Left cardiac atrium (tissue), 4 donors: ENCODE results near the gene DNASE1L1. TPM values are rescaled to one million over a fixed set of nuclear protein-coding genes. Genes with fewer than 3 reads are reported as not detected.

Source experiments
- ATAC-seq, 2 donors: fragments of 200-7000 bp; cut with Tn5 transposase; one replicate each; pipeline ENCODE4 v1.9.1; 2020; ENCODE audit warnings: mild to moderate bottlenecking in 2 of 2, moderate library complexity in 2 of 2
- DNase-seq: peaks from one replicate; pipeline ENCODE4 v3.0.0-alpha.2; 2020
- intact Hi-C, 2 donors: fragments of 100-400 bp; cut with DNase I; formaldehyde crosslinking; loops; one replicate each; pipeline versions ENCODE4 v1.14.1 to v1.15.1; 2022 to 2023
- total RNA-seq, 2 donors: library from RNA; stranded (reverse); fragmentation: NEBNext Ultra II Directional; extraction: Animal tissue kit (Norgen Biotek cat#: 25700); gene quantifications; one replicate each; pipeline ENCODE4 v1.2.1, GENCODE V29; 2021
- donor health status: DM: no; HTN: yes; CAD: no.
- donor health status: DM: no; HTN: yes; CAD: no; lungs with severe emphysema.
- donor health status: DM: yes; HTN: yes; CAD: no.
- donor health status: Dilated cardiomyopathy.

Gene DNASE1L1
- total RNA-seq, 2 donors from 2014 or later, result 41.9 to 42.8 TPM

GRCh38 chrX:154437971-154438893 lies 29.2 kb upstream of the DNASE1L1 start:
- DNase-seq (no peak), ATAC-seq (no peak)
- intact Hi-C loops, result no loop called here

GRCh38 chrX:154436983-154437752 lies 28.1 kb upstream of the DNASE1L1 start, which contains the start of gene GDI1:
GDI1 (plus strand) TSS chrX:154437154; CDS start chrX:154437255, 101 bp downstream.
- intact Hi-C loops, result no loop called here
- peak; percentile 69 for DNase-seq
- ATAC-seq, result peak; percentile 68 to 76

GRCh38 chrX:154436374-154436982 lies 27.4 kb upstream of the DNASE1L1 start:
- peak; percentile 53 for DNase-seq
- intact Hi-C loops, result no loop called here
- ATAC-seq, result peak; percentile 28 to 60

- ATAC-seq (no peak), DNase-seq (no peak)
- intact Hi-C loops, result no loop called here
These were observed 26.2 kb upstream of the DNASE1L1 start for GRCh38 chrX:154435171-154435733.

- intact Hi-C loops, result no loop called here
- ATAC-seq (no peak), DNase-seq (no peak)
These were observed 25.5 kb upstream of the DNASE1L1 start for GRCh38 chrX:154434394-154435168.

- ATAC-seq (no peak), DNase-seq (no peak)
- intact Hi-C loops, result no loop called here
These were observed 24.6 kb upstream of the DNASE1L1 start for GRCh38 chrX:154433605-154434004.

- DNase-seq (no peak), ATAC-seq (no peak)
- intact Hi-C loops, result no loop called here
These were observed 23.2 kb upstream of the DNASE1L1 start for GRCh38 chrX:154432210-154432609.

- intact Hi-C loops, result no loop called here
- ATAC-seq, result no peak
- DNase-seq, result no peak
These were observed 22.3 kb upstream of the DNASE1L1 start for GRCh38 chrX:154431341-154431740.

GRCh38 chrX:154430916-154431315 lies 21.9 kb upstream of the DNASE1L1 start:
- intact Hi-C loops, result no loop called here
- no peak for DNase-seq
- no peak for ATAC-seq

- intact Hi-C loops, result no loop called here
- ATAC-seq (no peak), DNase-seq (no peak)
These were observed 21.4 kb upstream of the DNASE1L1 start for GRCh38 chrX:154430479-154430878.

- no peak for DNase-seq
- intact Hi-C loops, result no loop called here
- ATAC-seq, result no peak
These were observed 20.7 kb upstream of the DNASE1L1 start for GRCh38 chrX:154429711-154430110.

- peak; percentile 94 for DNase-seq
- ATAC-seq, result peak; percentile 98 to 99
- intact Hi-C loops, result no loop called here
These were observed 19.4 kb upstream of the DNASE1L1 start, which contains the start of gene ATP6AP1 for GRCh38 chrX:154428176-154429171. ATP6AP1 (plus strand) TSS chrX:154428677; CDS start chrX:154428693, 16 bp downstream.

- ATAC-seq (no peak), DNase-seq (no peak)
- intact Hi-C loops, result no loop called here
These were observed 18.1 kb upstream of the DNASE1L1 start for GRCh38 chrX:154426916-154427770.

- no peak for DNase-seq
- peak; percentile 20 to 38 for ATAC-seq
- intact Hi-C loops, result no loop called here
These were observed 11.3 kb upstream of the DNASE1L1 start for GRCh38 chrX:154420402-154420756.

- intact Hi-C loops, result no loop called here
- peak; percentile 45 for DNase-seq
- peak; percentile 84 to 92 for ATAC-seq
These were observed 10.8 kb upstream of the DNASE1L1 start for GRCh38 chrX:154419688-154420401.

GRCh38 chrX:154419189-154419588 lies 10.1 kb upstream of the DNASE1L1 start:
- no peak for DNase-seq
- intact Hi-C loops, result no loop called here
- no peak for ATAC-seq
